MCF 10A (cell line): ENCODE results near the gene NOD1. TPM values are rescaled to one million over a fixed set of nuclear protein-coding genes. Genes with fewer than 3 reads are reported as not detected.
A peak's percentile ranks its signal among the peaks of the same experiment; 100 is the strongest.
"Not testable (repeated sequence)": the region's sequence is repeated elsewhere in the genome, so short reads cannot be mapped to it uniquely, and the experiment has no call there.

ENCODE experiments used
- Bru-seq: library from RNA; stranded (reverse); fragments of 400-500 nt; gene quantifications from one replicate; lab custom pipeline; 2021; lab: Mats Ljungman, UMichigan
- BruChase-seq, 2 experiments: library from RNA; stranded (reverse); fragments of 400-500 nt; gene quantifications; one replicate each; lab custom pipeline; 2021; lab: Mats Ljungman, UMichigan
- BruUV-seq: library from RNA; stranded (reverse); fragments of 400-500 nt; replicated peaks from 2 replicates; lab custom pipeline; 2021; lab: Mats Ljungman, UMichigan
- CTCF ChIA-PET: fragments of 300-600 bp; sonication (Branson Sonifier 250); formaldehyde crosslinking; extraction: SDS; loops from one replicate; lab custom pipeline; 2021; ENCODE audit warnings: antibody characterized with exemption, inconsistent platforms; lab: Yijun Ruan, JAX
- POLR2A ChIA-PET: fragments of 300-600, 350-650 bp; sonication (Branson Sonifier 250); formaldehyde crosslinking; extraction: SDS; loops from one replicate; lab custom pipeline; 2020; ENCODE audit warnings: antibody characterized with exemption, inconsistent platforms; lab: Yijun Ruan, JAX
- DNase-seq: peaks from one replicate; pipeline ENCODE4 v3.0.0-alpha.2; 2018; ENCODE audit not compliant: unreplicated experiment
- H3K27ac Mint-ChIP-seq: one replicate; pipeline ENCODE4 v1.8.0; 2022; ENCODE audit warnings: mild to moderate bottlenecking, low read depth, mixed read lengths; ENCODE audit not compliant: unreplicated experiment
- H3K27me3 Mint-ChIP-seq: one replicate; pipeline ENCODE4 v1.8.0; 2022; ENCODE audit warnings: mixed read lengths; ENCODE audit not compliant: insufficient read depth, unreplicated experiment
- H3K36me3 Mint-ChIP-seq: one replicate; pipeline ENCODE4 v1.8.0; 2022; ENCODE audit warnings: mild to moderate bottlenecking, moderate library complexity, mixed read lengths; ENCODE audit not compliant: insufficient read depth, unreplicated experiment
- H3K4me1 Mint-ChIP-seq: one replicate; pipeline ENCODE4 v1.8.0; 2022; ENCODE audit warnings: mixed read lengths; ENCODE audit not compliant: insufficient read depth, unreplicated experiment
- H3K4me3 Mint-ChIP-seq: one replicate; pipeline ENCODE4 v1.8.0; 2022; ENCODE audit warnings: mild to moderate bottlenecking, moderate library complexity, mixed read lengths; ENCODE audit not compliant: unreplicated experiment
- H3K9me3 Mint-ChIP-seq: one replicate; pipeline ENCODE4 v1.8.0; 2022; ENCODE audit warnings: mixed read lengths; ENCODE audit not compliant: unreplicated experiment
- intact Hi-C: fragments of 100-400 bp; cut with micrococcal nuclease; formaldehyde crosslinking; loops from 2 replicates; pipeline ENCODE4 v1.14.1; 2022
- long read RNA-seq: library from polyadenylated mRNA; stranded (forward); transcript quantifications from one replicate; pipeline ENCODE4 v2.0.0, GENCODE V29; 2022
- total RNA-seq: library from RNA; stranded (reverse); gene quantifications from 2 replicates; pipeline ENCODE4 v1.2.3, GENCODE V29; 2022
- TF ChIP-seq, protein P1 (sequence below): fragments of 200-600 bp; IDR thresholded peaks from one replicate; pipeline ENCODE4 v1.8.0; 2022; ENCODE audit warnings: antibody characterized with exemption, mild to moderate bottlenecking; ENCODE audit not compliant: unreplicated experiment

Gene NOD1
- total RNA-seq (3.8 and 4.8 TPM in 2 replicates), Bru-seq, nascent RNA (percentile 54 among the genes with signal in this experiment), BruChase-seq, experiment 1, labeled RNA remaining after a 6-hour chase (percentile 45 among the genes with signal in this experiment), BruChase-seq, experiment 2, labeled RNA remaining after a 2-hour chase (percentile 58 among the genes with signal in this experiment)
- long read RNA-seq, partial matches to known transcripts = 3 of 9 reads
- long read RNA-seq, other reads (novel, unspliced or antisense) = 6 of 9 reads

- Mint-ChIP-seq H3K4me1 (peaks cover 6% of the 10 kb centered on the region), H3K9me3 (no peaks in the 10 kb centered on the region), H3K27me3 (no peaks in the 10 kb centered on the region), H3K27ac (peak within 1 kb of the TSS; percentile 77), H3K4me3 (peak within 1 kb of the TSS; percentile 86), H3K36me3 (no peaks in the 10 kb centered on the region)
- BruUV-seq = TSS peak; percentile 81
- intact Hi-C loops = loop anchor here (1.0 kb wide), 1 partner anchor 26 kb away; the partner anchor contains the start of gene GGCT
- CTCF ChIA-PET = interaction anchor here (0.6 to 1.6 kb wide), 7 partner anchors 9 to 731 kb away, joined by 3 to 8 read pairs (median 3); no protein-coding TSS in a partner anchor
- TF ChIP-seq, protein P1, sequence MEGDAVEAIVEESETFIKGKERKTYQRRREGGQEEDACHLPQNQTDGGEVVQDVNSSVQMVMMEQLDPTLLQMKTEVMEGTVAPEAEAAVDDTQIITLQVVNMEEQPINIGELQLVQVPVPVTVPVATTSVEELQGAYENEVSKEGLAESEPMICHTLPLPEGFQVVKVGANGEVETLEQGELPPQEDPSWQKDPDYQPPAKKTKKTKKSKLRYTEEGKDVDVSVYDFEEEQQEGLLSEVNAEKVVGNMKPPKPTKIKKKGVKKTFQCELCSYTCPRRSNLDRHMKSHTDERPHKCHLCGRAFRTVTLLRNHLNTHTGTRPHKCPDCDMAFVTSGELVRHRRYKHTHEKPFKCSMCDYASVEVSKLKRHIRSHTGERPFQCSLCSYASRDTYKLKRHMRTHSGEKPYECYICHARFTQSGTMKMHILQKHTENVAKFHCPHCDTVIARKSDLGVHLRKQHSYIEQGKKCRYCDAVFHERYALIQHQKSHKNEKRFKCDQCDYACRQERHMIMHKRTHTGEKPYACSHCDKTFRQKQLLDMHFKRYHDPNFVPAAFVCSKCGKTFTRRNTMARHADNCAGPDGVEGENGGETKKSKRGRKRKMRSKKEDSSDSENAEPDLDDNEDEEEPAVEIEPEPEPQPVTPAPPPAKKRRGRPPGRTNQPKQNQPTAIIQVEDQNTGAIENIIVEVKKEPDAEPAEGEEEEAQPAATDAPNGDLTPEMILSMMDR = no peak
- POLR2A ChIA-PET = interaction anchor here (0.5 to 3.5 kb wide), 33 partner anchors 10 to 1671 kb away, joined by 3 to 33 read pairs (median 4); partner anchors contain the start of genes FKBP14 and GGCT
- peak; percentile 73 for DNase-seq
These were observed at the start of gene NOD1 for GRCh38 chr7:30478349-30479201. TSS of gene NOD1 (minus strand) at chr7:30478784. CDS start at chr7:30456921, 21,863 bp downstream.

DNA sequence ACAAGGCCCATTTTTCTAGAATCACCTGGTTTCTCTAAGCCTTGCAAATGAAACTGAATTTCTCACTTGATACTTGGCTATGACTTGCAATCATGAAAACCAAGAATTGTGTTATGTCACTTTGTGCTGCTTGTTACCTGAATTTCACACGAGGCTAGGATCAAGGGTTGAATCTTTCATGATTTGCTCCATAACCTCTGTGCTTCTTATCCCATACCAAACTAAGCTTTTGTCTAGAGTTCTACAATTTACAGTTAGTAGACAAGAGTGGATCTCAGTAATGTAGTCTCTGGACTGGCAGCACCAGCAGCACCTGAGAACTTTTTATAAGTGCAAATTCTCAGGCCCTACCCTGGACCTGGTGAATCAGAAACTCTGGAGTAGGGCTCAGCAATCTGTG, 48.7 kb upstream of the NOD1 start:
- CTCF ChIA-PET = interaction anchor here (0.9 to 2.0 kb wide), 3 partner anchors 17 to 29 kb away, joined by 3 to 12 read pairs (median 4); no protein-coding TSS in a partner anchor
- H3K36me3 Mint-ChIP-seq, H3K4me1 Mint-ChIP-seq, DNase-seq, H3K27me3 Mint-ChIP-seq, H3K9me3 Mint-ChIP-seq, H3K27ac Mint-ChIP-seq, intact Hi-C loops, POLR2A ChIA-PET, BruUV-seq, H3K4me3 Mint-ChIP-seq: not testable (repeated sequence)

GRCh38 chr7:30526163-30526562, 47.6 kb upstream of the NOD1 start:
- POLR2A ChIA-PET = no interaction called here
- CTCF ChIA-PET = interaction anchor here (2.0 to 2.2 kb wide), 2 partner anchors 16 to 23 kb away, joined by 8 to 12 read pairs; no protein-coding TSS in a partner anchor
- Mint-ChIP-seq H3K4me1 (peaks cover 6% of the 10 kb centered on the region), H3K4me3 (no peak overlapping the region), H3K9me3 (no peaks in the 10 kb centered on the region), H3K27ac (no peak overlapping the region), H3K27me3 (no peaks in the 10 kb centered on the region), H3K36me3 (no peaks in the 10 kb centered on the region)
- intact Hi-C loops = no loop called here
- no TSS peak for BruUV-seq
- no peak for DNase-seq
- TF ChIP-seq, protein P1 = no peak

DNA sequence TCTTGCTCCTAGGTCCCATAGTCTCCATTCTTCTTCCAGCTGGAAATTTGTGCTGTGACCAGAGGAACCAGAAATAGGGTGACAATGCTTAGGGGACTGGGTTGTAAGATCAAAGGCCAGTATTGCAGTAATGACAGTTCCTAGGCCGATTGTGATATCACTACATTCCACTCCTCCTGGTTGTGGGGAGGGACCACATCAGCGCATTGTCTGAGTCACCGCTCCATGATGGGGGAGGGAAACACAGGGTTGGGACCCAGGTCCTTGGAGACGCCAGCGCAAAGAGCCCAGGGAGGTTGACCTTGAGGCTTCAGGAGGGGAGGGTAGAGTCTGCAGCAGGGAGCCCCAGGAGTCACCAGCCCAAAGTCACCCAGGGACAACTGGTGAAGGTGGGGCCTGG, 46.8 kb upstream of the NOD1 start:
- Mint-ChIP-seq H3K36me3 (no peaks in the 10 kb centered on the region), H3K27ac (no peak overlapping the region), H3K4me3 (no peak overlapping the region), H3K4me1 (peaks cover 11% of the 10 kb centered on the region), H3K27me3 (no peaks in the 10 kb centered on the region), H3K9me3 (no peaks in the 10 kb centered on the region)
- TF ChIP-seq, protein P1 = no peak
- DNase-seq = no peak
- POLR2A ChIA-PET = no interaction called here
- CTCF ChIA-PET = interaction anchor here (2.2 kb wide), 1 partner anchor 24 kb away, joined by 8 read pairs; no protein-coding TSS in a partner anchor
- no TSS peak for BruUV-seq
- intact Hi-C loops = no loop called here
